GM23338 (cell line): ENCODE measurements around the gene PDF. TPM values are rescaled to one million over a fixed set of nuclear protein-coding genes. Genes with fewer than 3 reads are reported as not detected.

Source experiments
- CREB1 ChIP-seq: fragments of 250-450 bp; sonication (Bioruptor Pico); IDR thresholded peaks from 2 replicates; pipeline ENCODE4 v1.5.0; 2020; ENCODE audit warnings: low read depth, mild to moderate bottlenecking, moderate library complexity
- CTCF ChIP-seq, 2 experiments: fragments of 200-600 bp in 1 of 2; sonication (generic) in 1 of 2; conservative IDR thresholded peaks; 2 replicates each; pipeline versions ENCODE4 v1.5.1 to v1.6.1; 2016 to 2017; ENCODE audit warnings: antibody characterized with exemption in 2 of 2, low read depth in 2 of 2, mild to moderate bottlenecking in 2 of 2, moderate library complexity in 1 of 2
- POLR2AphosphoS5 ChIP-seq: IDR thresholded peaks from 2 replicates; pipeline ENCODE4 v1.6.1; 2016; ENCODE audit warnings: antibody characterized with exemption, low read depth
- polyA plus RNA-seq: library from polyadenylated mRNA; unstranded; fragments of >200 nt; fragmentation: Nextera tagmentation; extraction: Ambion mirVana; gene quantifications from 2 replicates; pipeline ENCODE4 v1.2.1, GENCODE V29; 2016
- total RNA-seq: library from RNA; depleted of rRNA; stranded (reverse); fragments of >200 nt; shearing (Covaris generic); gene quantifications from 2 replicates; pipeline ENCODE4 v1.2.3, GENCODE V29; 2014
- TF ChIP-seq, protein P1 (sequence below): fragments of 250-450 bp; sonication (Bioruptor Pico); IDR thresholded peaks from 2 replicates; pipeline ENCODE4 v1.5.0; 2020; ENCODE audit warnings: mild to moderate bottlenecking, moderate library complexity
- TF ChIP-seq, protein P2 (sequence below): IDR thresholded peaks from one replicate; pipeline ENCODE4 v1.6.1; 2018; ENCODE audit warnings: antibody characterized with exemption; ENCODE audit not compliant: unreplicated experiment

PDF gene
- total and polyA plus RNA-seq, 2 experiments from 2014 or later, result 18.8 to 43.4 TPM

GRCh38 chr16:69314534-69314933 lies 15.9 kb downstream of the PDF start (continued):
- TF ChIP-seq, protein P1, sequence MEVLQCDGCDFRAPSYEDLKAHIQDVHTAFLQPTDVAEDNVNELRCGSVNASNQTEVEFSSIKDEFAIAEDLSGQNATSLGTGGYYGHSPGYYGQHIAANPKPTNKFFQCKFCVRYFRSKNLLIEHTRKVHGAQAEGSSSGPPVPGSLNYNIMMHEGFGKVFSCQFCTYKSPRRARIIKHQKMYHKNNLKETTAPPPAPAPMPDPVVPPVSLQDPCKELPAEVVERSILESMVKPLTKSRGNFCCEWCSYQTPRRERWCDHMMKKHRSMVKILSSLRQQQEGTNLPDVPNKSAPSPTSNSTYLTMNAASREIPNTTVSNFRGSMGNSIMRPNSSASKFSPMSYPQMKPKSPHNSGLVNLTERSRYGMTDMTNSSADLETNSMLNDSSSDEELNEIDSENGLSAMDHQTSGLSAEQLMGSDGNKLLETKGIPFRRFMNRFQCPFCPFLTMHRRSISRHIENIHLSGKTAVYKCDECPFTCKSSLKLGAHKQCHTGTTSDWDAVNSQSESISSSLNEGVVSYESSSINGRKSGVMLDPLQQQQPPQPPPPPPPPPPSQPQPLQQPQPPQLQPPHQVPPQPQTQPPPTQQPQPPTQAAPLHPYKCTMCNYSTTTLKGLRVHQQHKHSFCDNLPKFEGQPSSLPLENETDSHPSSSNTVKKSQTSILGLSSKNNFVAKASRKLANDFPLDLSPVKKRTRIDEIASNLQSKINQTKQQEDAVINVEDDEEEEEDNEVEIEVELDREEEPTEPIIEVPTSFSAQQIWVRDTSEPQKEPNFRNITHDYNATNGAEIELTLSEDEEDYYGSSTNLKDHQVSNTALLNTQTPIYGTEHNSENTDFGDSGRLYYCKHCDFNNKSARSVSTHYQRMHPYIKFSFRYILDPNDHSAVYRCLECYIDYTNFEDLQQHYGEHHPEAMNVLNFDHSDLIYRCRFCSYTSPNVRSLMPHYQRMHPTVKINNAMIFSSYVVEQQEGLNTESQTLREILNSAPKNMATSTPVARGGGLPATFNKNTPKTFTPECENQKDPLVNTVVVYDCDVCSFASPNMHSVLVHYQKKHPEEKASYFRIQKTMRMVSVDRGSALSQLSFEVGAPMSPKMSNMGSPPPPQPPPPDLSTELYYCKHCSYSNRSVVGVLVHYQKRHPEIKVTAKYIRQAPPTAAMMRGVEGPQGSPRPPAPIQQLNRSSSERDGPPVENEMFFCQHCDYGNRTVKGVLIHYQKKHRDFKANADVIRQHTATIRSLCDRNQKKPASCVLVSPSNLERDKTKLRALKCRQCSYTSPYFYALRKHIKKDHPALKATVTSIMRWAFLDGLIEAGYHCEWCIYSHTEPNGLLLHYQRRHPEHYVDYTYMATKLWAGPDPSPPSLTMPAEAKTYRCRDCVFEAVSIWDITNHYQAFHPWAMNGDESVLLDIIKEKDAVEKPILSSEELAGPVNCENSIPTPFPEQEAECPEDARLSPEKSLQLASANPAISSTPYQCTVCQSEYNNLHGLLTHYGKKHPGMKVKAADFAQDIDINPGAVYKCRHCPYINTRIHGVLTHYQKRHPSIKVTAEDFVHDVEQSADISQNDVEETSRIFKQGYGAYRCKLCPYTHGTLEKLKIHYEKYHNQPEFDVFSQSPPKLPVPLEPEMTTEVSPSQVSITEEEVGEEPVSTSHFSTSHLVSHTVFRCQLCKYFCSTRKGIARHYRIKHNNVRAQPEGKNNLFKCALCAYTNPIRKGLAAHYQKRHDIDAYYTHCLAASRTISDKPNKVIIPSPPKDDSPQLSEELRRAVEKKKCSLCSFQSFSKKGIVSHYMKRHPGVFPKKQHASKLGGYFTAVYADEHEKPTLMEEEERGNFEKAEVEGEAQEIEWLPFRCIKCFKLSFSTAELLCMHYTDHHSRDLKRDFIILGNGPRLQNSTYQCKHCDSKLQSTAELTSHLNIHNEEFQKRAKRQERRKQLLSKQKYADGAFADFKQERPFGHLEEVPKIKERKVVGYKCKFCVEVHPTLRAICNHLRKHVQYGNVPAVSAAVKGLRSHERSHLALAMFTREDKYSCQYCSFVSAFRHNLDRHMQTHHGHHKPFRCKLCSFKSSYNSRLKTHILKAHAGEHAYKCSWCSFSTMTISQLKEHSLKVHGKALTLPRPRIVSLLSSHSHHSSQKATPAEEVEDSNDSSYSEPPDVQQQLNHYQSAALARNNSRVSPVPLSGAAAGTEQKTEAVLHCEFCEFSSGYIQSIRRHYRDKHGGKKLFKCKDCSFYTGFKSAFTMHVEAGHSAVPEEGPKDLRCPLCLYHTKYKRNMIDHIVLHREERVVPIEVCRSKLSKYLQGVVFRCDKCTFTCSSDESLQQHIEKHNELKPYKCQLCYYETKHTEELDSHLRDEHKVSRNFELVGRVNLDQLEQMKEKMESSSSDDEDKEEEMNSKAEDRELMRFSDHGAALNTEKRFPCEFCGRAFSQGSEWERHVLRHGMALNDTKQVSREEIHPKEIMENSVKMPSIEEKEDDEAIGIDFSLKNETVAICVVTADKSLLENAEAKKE (CRISPR knock-in tag), result no peak
- no peak for TF ChIP-seq POLR2AphosphoS5
- TF ChIP-seq, protein P2, sequence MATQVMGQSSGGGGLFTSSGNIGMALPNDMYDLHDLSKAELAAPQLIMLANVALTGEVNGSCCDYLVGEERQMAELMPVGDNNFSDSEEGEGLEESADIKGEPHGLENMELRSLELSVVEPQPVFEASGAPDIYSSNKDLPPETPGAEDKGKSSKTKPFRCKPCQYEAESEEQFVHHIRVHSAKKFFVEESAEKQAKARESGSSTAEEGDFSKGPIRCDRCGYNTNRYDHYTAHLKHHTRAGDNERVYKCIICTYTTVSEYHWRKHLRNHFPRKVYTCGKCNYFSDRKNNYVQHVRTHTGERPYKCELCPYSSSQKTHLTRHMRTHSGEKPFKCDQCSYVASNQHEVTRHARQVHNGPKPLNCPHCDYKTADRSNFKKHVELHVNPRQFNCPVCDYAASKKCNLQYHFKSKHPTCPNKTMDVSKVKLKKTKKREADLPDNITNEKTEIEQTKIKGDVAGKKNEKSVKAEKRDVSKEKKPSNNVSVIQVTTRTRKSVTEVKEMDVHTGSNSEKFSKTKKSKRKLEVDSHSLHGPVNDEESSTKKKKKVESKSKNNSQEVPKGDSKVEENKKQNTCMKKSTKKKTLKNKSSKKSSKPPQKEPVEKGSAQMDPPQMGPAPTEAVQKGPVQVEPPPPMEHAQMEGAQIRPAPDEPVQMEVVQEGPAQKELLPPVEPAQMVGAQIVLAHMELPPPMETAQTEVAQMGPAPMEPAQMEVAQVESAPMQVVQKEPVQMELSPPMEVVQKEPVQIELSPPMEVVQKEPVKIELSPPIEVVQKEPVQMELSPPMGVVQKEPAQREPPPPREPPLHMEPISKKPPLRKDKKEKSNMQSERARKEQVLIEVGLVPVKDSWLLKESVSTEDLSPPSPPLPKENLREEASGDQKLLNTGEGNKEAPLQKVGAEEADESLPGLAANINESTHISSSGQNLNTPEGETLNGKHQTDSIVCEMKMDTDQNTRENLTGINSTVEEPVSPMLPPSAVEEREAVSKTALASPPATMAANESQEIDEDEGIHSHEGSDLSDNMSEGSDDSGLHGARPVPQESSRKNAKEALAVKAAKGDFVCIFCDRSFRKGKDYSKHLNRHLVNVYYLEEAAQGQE, result no peak
- no peak for TF ChIP-seq CREB1
- no peak for TF ChIP-seq CTCF (conservative IDR thresholded peaks at IDR 0.05; ENCODE audit: low read depth in 2 of 2)
